SHP77 (cell line): ENCODE results near the gene CD8B.
"Not testable (repeated sequence)": the region's sequence is repeated elsewhere in the genome, so short reads cannot be mapped to it uniquely, and the experiment has no call there.

ENCODE experiments used
- DNase-seq, 2 experiments: peaks; one replicate each; lab custom pipeline; 2025; lab: John Stamatoyannopoulos, UW

The CD8B gene

DNA sequence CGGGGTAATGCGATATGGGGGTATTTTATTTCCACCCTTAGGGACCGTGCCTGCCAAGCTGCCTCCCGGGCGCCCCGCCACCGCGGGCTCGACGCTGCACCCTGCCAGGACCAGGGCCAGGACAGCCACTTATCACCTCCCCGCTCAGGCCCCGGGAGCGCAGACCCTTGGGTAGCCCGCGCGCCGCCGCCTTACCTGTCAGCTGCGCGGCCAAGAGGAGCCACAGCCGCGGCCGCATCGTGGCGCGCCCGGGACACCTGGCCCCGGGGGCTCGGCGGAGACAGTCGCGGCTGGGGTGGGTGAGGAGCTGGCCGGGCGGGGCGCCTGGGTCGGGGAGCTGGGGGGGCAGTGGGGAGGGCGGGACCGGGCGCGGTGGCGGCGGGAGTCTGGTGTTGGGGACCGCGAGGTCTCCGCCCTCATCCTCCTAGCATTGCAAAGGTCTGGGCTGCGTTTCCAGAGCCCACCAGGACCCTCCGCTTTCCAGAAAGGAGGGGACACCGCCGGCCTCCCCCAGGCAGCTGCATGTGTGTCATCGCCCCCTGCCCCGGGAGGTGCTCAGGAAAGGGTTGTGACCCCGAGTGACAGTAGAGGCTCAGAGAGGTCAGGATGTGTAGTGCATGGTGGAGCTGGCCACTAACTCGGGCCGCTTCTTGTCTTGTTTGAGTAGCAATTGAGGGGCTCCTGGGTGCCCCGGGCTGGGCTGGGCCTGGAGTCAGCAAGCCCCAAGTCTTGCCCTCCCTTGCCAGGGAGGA, at the start of gene CD8B:
TSS of gene CD8B (minus strand) at position 259 of the 752 bp plus-strand sequence. CDS start at position 238, 21 bp downstream.
- not testable (repeated sequence) for DNase-seq

DNA sequence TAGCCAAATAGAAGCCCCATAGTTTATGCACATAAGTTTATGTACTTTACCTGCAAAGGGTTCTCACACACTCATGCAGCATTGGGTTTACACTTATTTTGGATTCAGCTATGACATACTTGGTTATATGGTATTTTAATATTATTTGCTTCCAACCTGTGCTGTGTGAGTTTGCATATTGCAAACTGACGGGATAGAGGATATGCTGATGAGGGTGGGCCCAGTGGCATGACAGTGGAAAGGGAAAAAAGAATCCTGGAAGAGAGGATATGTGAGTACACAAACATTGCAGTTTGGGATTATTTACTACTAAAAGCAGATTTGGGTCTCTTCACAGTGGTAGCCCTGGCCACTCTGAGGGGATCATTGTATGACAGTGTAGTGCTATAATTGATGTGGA, 44.2 kb upstream of the CD8B start:
- not testable (repeated sequence) for DNase-seq

DNA sequence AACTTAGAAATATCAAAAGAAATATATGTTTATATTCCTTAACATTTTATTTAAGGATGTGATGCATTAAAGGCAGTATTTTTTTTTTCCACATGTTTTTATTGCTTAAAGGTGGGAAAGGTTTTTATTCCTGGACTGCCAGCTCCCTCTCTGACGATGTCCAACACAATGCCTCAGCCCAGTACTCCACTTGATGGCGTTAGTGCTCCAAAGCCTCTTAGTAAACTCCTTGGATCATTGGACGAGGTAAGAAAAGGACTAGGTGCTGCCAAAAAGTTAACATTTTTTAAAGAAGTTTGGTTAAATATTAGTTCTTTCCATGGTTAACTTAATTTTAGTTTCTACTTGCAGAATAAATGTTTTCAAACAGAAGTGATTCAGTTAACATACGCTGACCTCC, 39.0 kb upstream of the CD8B start:
- not testable (repeated sequence) for DNase-seq

DNA sequence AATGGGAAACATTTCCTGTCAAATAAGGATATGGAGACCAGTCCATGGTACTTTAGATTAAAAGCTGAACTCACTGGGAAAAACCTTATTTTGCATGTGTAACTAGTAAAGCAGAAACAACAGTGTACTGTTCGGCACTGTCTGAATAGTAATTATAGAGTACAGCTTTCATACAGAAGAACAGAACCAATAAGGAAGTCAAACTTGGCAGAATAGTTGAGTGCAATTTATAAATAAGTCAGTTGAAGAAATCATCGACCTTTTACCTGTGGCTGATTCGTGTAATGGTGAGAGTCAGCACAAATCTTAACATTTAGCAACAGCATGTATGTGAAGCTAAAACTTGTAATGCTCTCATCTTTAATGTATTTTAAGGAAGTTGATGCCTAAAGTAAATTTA, 24.3 kb upstream of the CD8B start:
- DNase-seq: not testable (repeated sequence)

DNA sequence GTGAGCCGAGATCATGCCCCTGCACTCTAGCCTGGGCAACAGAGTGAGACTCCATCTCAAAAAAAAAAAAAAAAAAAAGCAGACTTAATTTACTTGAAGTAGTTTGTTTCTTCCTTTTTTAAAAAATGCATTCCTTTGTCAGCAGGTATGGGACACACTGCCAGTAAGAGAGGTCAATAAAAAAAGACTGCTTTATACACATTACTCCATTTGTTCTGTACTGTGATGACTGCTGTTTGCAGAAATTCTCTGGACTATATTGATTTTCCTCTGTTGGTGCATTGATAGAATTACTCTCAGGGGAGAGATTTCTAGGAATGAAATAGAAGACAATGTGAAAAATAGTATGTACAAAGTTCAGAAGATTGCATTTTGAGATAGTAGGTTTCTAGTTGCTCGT, 21.2 kb upstream of the CD8B start:
- not testable (repeated sequence) for DNase-seq

DNA sequence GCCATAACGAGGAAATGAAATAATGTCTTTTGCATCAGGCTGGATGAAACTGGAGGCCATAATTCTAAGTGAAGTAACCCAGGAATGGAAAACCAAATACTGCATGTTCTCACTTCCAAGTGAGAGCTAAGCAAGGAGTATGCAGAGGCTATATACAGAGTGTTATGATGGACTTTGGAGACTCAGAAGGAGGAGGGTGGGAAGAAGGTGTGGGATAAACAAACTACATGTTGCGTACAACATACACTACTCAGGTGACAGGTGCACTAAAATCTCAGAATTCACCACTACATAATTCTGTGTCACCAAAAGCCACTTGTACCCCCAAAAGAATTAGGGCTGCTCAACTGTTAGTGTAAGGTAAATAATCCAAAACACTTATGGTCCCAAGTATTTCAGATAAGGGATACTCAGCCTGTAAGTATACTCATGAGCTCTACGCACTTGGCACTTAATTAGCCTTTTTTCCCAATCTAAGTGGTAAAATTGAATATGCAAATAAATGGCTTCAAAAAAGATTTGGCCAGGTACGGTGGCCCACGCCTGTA, 20.5 kb upstream of the CD8B start:
- DNase-seq: not testable (repeated sequence)

DNA sequence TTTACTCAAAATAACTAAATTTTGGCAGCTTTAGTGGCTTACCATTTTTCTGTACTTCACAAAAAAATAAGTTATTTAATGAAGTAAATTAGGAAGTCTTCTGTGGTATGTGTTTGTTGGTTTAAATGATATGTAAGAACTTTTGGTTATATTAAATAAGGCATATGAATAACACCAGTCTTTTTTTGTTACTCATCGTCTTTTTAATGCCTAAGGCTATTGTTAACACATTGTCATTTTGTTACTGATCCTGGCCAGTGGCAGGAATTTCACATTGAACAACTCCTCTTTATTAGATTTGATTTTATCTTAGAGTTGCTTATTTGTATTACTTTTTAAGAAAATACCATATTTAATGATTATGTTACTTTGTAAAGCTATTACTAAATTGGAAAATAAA, 17.3 kb upstream of the CD8B start:
- not testable (repeated sequence) for DNase-seq

DNA sequence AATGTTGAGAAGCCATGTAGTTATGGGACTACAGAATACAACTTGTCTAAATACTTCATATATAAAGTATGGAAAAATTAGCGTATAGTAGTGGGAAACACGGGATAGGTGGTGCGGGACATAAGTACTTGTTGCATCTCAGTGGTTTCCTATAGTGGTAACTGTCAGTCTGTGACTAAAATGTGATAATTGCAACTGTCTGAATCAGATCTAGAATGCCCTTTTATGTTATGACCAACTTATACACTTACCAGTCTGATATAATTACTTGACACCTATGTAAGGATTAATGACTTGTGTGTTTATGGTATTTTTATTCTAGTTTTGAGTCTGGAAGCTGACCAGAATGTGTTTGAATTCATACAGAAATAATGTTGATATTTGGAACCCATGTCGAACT, 9.3 kb upstream of the CD8B start:
- DNase-seq: not testable (repeated sequence)

DNA sequence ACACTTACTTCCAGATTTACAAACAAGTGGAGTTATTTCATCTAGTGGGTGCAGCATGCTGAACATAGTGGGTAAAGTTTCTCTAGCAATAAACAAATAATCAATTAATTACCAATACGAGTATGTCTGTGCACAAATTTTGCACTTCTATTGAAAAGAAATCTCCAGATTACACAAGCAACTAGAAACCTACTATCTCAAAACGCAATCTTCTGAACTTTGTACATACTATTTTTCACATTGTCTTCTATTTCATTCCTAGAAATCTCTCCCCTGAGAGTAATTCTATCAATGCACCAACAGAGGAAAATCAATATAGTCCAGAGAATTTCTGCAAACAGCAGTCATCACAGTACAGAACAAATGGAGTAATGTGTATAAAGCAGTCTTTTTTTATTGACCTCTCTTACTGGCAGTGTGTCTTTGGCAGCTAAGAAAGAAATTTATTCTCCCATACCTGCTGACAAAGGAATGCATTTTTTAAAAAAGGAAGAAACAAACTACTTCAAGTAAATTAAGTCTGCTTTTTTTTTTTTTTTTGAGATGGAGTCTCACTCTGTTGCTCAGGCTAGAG, 7.3 kb upstream of the CD8B start:
- not testable (repeated sequence) for DNase-seq

DNA sequence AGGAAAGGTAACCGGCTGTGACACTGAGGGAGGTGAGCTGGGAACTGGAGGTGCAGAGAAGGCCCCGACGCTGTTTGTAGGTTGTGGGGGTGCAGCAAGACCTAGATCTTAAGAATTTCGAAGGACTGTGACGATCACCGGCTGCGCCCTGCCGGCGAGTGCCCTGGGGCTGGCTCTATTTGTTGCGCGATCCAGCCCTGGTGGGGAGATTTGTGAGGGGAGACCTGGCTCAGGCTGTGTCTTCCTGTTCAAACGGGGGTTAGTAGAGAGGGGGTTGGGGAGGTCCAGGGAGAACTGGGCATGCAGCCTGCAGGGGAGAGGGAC, 656 bp upstream of the CD8B start:
- not testable (repeated sequence) for DNase-seq

DNA sequence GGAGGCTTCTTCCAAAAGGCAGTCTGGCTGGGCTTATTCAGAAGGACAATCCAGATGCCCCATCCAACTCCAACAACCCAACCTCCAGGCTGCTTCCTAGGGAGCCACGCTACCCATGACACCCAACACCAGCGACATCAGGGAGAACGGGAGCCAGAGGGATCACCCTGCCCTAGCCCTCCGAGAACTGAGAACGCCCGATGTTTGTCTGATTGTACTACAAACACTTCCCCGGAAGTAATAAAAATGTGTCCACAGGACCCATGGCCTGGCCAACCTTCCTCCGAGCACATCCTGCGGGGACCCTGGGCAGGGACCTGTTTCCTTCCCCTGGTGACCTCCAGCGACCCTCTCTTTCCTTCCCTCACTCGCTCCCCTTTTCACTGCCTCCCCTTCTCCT, 511 bp downstream of the CD8B start:
- DNase-seq: not testable (repeated sequence)

DNA sequence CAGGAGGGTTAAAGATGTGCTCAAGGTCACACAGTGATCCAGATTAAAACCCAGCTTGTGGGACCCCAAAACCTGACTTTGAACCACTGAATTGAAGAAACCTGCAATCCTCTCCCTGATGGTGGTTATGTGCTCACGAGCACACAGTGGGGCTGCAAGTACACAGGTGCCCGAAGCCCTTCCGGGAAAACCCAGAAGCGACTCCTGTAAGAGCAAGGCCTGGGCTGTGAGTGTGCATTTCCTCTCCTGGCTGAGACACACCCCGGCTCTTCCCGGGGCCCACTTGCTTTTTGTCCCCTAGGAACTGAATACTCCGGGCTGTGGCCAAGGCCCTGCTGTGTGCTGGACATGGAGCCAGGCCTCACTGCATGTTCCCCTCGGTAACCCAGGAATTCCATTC, 1.1 kb downstream of the CD8B start:
- not testable (repeated sequence) for DNase-seq

DNA sequence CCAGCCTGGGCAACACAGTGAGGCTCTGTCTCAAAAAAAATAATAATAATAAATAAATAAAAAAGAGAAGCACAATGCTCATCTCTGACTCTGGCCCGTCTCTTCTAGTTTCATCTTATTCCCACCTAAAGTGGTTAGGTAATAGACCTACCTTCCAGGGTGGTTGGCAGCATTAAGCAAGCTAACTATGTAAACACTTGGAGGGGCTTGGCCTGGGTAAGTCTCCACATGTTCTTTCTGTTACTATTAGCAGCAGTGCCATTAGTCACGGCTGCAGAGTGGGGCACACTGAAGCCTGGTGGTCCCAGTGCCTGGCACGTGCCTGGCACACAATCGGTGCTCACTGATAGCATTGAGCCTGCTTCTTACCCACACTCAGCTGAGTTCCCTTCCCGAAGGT, 4.0 kb downstream of the CD8B start:
- not testable (repeated sequence) for DNase-seq

DNA sequence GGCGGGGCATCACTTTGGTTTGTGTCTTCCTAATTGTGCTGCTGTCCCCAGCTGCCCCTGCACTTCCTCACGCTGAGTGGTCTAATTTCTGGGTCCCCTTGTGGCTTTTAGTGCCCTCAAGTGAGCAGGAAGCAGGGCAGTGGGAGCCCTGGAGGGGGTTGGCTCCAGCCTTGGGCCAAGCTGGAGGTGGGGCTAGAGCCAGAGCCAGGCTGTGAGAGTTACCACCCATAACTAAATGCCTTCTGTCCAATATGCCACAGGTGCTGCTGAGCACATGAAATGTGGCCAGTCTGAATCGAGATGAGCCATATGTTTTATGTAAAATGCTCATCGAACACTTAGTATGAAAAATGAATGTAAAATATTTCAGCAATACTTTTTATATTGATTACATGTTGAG, 5.2 kb downstream of the CD8B start:
- DNase-seq: not testable (repeated sequence)

DNA sequence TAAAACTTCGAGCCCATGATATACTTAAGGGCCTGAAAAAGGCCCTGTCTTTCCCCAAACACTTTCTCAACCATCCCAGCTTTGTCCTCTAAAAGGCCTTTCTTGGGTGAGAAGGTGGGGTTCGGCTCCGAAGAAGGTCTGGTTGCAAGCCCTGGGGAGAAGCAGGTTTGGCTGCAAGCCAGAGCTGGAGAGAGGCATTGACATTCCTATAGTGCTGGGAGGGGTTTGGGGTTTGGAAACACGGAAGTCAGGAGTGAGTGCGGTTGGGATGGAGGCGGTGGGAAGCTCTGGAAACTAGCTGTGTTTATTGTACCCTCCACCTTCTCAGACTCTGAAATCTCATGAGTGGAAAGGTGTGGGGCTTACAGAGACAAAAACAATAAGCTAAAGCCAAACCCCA, 5.7 kb downstream of the CD8B start:
- DNase-seq: not testable (repeated sequence)

DNA sequence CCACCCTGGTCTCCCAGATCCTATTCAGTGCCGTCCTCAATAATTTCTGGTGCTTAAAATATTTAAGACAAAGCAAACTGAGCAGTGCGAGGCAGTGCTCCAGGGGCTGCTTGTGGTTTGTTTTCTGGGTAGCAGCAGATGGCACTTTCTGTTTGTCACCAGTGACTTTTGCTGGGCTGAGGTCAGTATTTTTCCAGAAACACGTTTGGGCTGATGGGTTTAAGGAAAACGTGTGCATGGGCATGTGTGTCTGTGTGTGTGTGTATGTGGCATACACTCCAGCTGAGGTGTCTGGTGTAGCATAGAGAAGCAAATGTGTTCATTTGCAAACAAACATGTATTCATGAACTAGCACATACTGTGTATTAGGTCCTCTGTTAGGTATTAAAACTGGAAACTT, 10.1 kb downstream of the CD8B start:
- DNase-seq: not testable (repeated sequence)

DNA sequence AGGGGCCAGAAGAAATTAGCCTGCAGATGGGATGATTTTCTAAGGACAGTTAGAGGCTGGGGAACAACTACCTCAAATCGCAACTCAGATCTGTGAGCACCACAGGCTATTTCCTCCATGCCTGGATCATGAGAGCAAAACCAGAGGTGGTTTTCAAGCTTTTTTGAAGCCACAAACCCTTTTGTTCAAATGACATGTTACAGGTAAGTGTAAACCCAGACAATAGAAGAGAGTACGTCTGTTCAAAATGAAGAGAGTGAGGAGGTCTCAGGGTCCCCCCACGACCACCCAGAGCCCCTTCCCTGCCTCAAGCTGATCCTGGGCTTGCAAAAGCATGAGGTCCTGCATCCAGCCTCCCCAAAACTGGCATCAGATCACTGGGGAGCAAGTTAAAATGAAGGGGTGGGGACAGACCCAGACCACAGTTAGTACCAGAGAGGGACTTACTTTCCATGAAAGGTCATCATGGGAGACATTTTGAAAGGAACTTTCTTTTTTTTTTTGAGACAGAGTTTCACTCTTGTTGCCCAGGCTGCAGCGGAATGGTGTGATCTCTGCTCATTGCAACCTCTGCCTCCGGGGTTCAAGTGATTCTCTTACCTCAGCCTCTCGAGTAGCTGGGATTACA, 19.0 kb downstream of the CD8B start:
- not testable (repeated sequence) for DNase-seq

DNA sequence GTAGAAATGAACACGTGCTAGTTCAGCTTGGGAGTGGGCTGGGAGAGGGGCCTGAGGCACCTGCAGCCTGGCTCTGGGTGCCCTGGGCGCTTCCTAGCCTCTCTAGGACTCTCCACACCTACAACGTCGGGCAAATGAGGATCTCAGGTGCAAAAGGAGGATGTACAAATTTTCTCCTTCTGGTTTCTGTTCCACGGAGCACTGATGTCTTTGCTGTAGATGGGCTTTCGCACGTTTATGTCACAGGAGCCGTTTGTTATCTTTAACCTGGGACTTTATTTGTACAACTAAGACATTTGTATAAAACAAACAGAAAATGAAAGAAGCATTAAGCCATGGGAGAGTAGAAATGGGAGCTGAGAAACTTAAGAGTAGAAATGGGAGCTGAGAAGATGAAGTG, 20.4 kb downstream of the CD8B start:
- DNase-seq: not testable (repeated sequence)

DNA sequence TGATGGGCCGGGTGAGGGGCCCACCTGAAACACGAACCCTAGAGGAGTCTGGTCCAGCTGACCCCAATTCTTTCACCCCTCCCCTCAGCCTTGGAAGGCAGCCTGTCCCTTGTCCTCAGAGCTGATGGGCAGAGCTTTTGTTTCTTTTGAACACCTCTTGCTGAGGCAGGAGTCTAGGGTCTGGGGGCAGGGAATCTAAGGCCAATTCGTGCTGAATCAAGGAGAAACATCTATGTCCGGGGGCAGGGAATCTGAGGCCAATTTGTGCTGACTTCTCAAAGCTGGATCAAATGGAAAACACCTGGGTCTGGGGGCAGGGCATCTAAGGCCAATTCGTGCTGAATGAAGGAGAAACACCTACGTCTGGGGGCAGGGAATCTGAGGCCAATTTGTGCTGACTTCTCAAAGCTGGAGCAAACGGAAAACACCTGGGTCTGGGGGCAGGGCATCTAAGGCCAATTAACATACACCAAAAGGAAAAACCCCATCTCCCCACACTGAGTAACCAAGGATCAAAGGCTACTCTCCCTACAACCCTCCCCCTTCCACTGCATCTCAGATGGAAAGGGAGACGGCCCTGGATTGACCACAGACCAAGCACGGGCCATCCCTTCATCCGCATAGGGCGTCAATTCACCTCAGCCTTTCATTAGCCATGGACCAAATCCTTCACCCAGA, 21.7 kb downstream of the CD8B start:
- not testable (repeated sequence) for DNase-seq

DNA sequence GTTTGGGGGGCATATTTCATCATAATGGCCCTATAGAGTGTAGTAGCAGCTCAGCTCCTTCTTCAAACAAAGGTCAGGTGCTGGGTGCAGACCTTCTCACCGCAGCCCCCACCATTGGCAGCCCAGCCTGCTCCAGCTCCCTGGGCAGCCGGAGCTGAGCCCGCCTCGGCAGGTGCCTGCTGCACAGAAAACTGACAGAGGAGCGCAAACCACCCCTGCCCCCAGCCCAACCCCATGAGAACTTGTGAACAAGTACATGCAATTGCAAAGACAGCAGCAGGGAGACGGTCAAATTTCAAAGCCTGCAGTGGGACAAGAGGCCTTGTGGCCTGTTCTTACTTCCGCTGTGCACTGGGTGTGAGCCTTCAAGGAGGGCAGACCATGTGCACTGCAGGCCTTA, 22.2 kb downstream of the CD8B start:
- DNase-seq: not testable (repeated sequence)

DNA sequence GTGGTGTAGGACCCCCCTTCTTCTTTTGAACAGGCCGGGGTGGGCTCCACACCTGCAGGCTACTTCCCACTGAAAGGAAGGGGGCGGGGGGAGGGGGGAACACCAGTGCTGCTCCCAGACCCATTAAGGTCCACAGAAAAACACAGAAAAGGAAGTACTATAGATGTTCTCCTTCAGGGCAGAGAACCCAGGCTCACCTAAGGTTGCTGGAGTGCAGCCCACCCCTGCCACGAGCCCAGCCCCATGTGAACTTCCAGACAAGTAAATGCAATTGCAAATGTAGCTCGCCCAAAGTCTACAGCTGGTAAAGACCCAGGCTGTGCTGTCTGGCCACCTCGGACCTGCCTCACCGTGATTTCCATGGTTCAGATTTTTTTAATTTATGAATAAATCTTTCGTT, 24.0 kb downstream of the CD8B start:
- not testable (repeated sequence) for DNase-seq

DNA sequence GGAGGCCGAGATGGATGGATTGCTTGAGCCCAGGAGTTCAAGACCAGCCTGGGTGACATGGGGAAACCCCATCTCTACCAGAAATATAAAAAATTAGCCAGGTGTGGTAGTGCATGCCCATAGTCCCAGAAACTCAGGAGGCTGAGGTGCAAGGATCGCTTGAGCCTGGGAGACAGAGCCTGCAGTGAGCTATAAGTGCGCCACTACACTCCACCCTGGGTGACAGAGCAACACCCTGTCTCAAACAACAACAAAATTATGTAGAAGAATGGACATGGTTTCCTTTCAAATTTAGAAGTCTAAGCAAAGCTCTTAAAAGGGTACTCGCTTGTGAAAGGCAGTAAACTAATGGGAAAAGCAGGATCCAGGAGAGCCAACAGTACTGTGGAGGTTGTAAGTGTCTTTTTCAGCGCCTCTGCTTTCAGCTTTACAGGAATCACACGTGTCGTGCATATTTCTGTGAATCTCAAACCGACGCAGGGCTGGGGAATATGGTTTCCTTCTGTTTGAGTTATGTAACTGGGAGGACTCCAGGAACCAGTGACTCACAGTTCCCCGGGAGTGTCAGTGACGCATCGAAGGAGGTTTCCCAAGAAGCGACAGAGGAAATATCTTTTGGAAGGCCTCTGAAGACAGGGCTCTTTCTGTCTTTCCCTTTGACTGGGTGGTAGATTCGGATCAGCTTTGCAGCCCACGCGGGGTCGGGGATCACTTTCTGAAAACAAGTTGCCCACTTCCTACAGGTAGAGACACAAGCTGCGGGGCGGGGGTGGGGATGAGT, 24.6 kb downstream of the CD8B start:
- not testable (repeated sequence) for DNase-seq
